GM12878 (cell line): ENCODE data around the gene GRK5. TPM values are rescaled to one million over a fixed set of nuclear protein-coding genes. Genes with fewer than 3 reads are reported as not detected.

Experiments used
- ATAC-seq: fragments of 200-7000 bp; cut with Tn5 transposase; 3 replicates; pipeline ENCODE4 v1.9.1; 2020; ENCODE audit warnings: mild to moderate bottlenecking, moderate library complexity
- BruUV-seq: library from RNA; stranded (reverse); fragments of 400-500 nt; replicated peaks from 2 replicates; lab custom pipeline; 2021; lab: Mats Ljungman, UMichigan
- CTCF ChIA-PET: fragments of 300-600 bp; sonication (Branson Sonifier 250); formaldehyde crosslinking; extraction: SDS; loops from one replicate; lab custom pipeline; 2021; ENCODE audit warnings: inconsistent platforms; lab: Yijun Ruan, JAX
- POLR2A ChIA-PET: fragments of 350-600 bp; formaldehyde crosslinking; extraction: SDS; loops from one replicate; lab custom pipeline; 2021; ENCODE audit warnings: inconsistent platforms; lab: Charles Lee
- RAD21 ChIA-PET: fragments of 300-600 bp; sonication (Branson Sonifier 250); formaldehyde crosslinking; loops from one replicate; lab custom pipeline; 2023; ENCODE audit warnings: antibody characterized with exemption; ENCODE audit not compliant: unreplicated experiment; lab: Charles Lee
- SMC1A ChIA-PET: fragments of 300-600 bp; sonication (Branson Sonifier 250); formaldehyde crosslinking; loops from one replicate; lab custom pipeline; 2023; ENCODE audit not compliant: unreplicated experiment, uncharacterized antibody; lab: Charles Lee
- DNase-seq: peaks from one replicate; pipeline ENCODE4 v3.0.0-alpha.2; 2011; ENCODE audit warnings: low read depth, low spot score
- FAIRE-seq: peaks from 3 replicates; lab custom pipeline; 2011; peaks lifted over from hg19 to GRCh38; lab: Jason Lieb, UNC
- H2AFZ ChIP-seq: 2 replicates; pipeline ENCODE4 v1.6.0; 2011; ENCODE audit warnings: low read depth, low read length, control low read depth; ENCODE audit not compliant: control insufficient read depth
- H3K27ac ChIP-seq: 2 replicates; pipeline ENCODE4 v1.5.1; 2011; ENCODE audit warnings: control low read depth; ENCODE audit not compliant: control insufficient read depth, insufficient read depth
- H3K27me3 ChIP-seq, 2 experiments: replicated peaks in 1 of 2; 2 replicates each; pipeline versions ENCODE4 v1.6.0 to v1.6.1; 2011; ENCODE audit warnings: low read length in 1 of 2; ENCODE audit not compliant: control insufficient read depth in 2 of 2, insufficient read depth in 2 of 2
- H3K36me3 ChIP-seq, 2 experiments: 2 replicates each; pipeline ENCODE4 v1.5.1; 2011; ENCODE audit warnings: low read length in 1 of 2; ENCODE audit not compliant: control insufficient read depth in 2 of 2, insufficient read depth in 2 of 2
- H3K4me1 ChIP-seq: 2 replicates; pipeline ENCODE4 v1.6.1; 2011; ENCODE audit warnings: mild to moderate bottlenecking, low read length, moderate library complexity, mixed read lengths; ENCODE audit not compliant: control insufficient read depth, insufficient read depth
- H3K4me2 ChIP-seq: 2 replicates; pipeline ENCODE4 v1.6.0; 2011; ENCODE audit warnings: control low read depth; ENCODE audit not compliant: control insufficient read depth, insufficient read depth
- H3K4me3 ChIP-seq: fragments of 200-600 bp; sonication (generic); 2 replicates; pipeline ENCODE4 v1.5.1; 2016
- H3K79me2 ChIP-seq: 2 replicates; pipeline ENCODE4 v1.6.0; 2011; ENCODE audit warnings: low read length; ENCODE audit not compliant: control insufficient read depth, insufficient read depth
- H3K9ac ChIP-seq: 2 replicates; pipeline ENCODE4 v1.8.0; 2011; ENCODE audit warnings: low read length, control low read depth, mixed read lengths; ENCODE audit not compliant: control insufficient read depth, insufficient read depth
- H3K9me3 ChIP-seq: replicated peaks from 3 replicates; pipeline ENCODE4 v1.5.1; 2011; ENCODE audit warnings: mild to moderate bottlenecking, low read length; ENCODE audit not compliant: control insufficient read depth, insufficient read depth
- H4K20me1 ChIP-seq: 2 replicates; pipeline ENCODE4 v1.6.0; 2011; ENCODE audit not compliant: control insufficient read depth, insufficient read depth
- ATF2 ChIP-seq: IDR thresholded peaks from 2 replicates; pipeline ENCODE4 v1.6.1; 2012; ENCODE audit warnings: low read length, inconsistent platforms
- CBX5 ChIP-seq: sonication (generic); IDR thresholded peaks from 2 replicates; pipeline ENCODE4 v1.6.1; 2016; ENCODE audit warnings: low read depth, moderate library complexity, mild to moderate bottlenecking, inconsistent platforms
- HCFC1 ChIP-seq: fragments of 150-350 bp; IDR thresholded peaks from 2 replicates; pipeline ENCODE4 v1.6.1; 2014; ENCODE audit warnings: low read length
- KAT2A ChIP-seq: conservative IDR thresholded peaks from 2 replicates; pipeline ENCODE4 v1.6.1; 2011; ENCODE audit warnings: low read depth, low read length; ENCODE audit not compliant: control insufficient read depth
- KLF5 ChIP-seq: fragments of 450-650 bp; IDR thresholded peaks from 2 replicates; pipeline ENCODE4 v1.6.1; 2014; ENCODE audit warnings: mild to moderate bottlenecking; ENCODE audit not compliant: partially characterized antibody
- NR2C1 ChIP-seq: fragments of 450-650 bp; IDR thresholded peaks from 2 replicates; pipeline ENCODE4 v1.6.1; 2017; ENCODE audit warnings: antibody characterized with exemption, mild to moderate bottlenecking, moderate library complexity
- RELA ChIP-seq: fragments of 450-650 bp; IDR thresholded peaks from 2 replicates; pipeline ENCODE4 v1.8.0; 2014; ENCODE audit warnings: borderline replicate concordance; ENCODE audit not compliant: partially characterized antibody
- SMARCA5 ChIP-seq: fragments of 450-650 bp; IDR thresholded peaks from 2 replicates; pipeline ENCODE4 v1.6.1; 2017; ENCODE audit warnings: mild to moderate bottlenecking
- SREBF2 ChIP-seq: IDR thresholded peaks from 2 replicates; pipeline ENCODE4 v1.6.1; 2012; ENCODE audit warnings: mild to moderate bottlenecking, low read length
- ZBTB33 ChIP-seq: fragments of 450-650 bp; IDR thresholded peaks from 2 replicates; pipeline ENCODE4 v1.6.1; 2017; ENCODE audit warnings: mild to moderate bottlenecking
- ZBTB40 ChIP-seq: fragments of 450-650 bp; IDR thresholded peaks from 2 replicates; pipeline ENCODE4 v1.6.1; 2016; ENCODE audit warnings: mild to moderate bottlenecking, moderate library complexity, borderline replicate concordance
- WGBS: methylation state at CpG from one replicate; pipeline ENCODE4 v1.1.6; 2016; ENCODE audit warnings: low lambda C conversion rate; ENCODE audit not compliant: insufficient replicate concordance, insufficient coverage; ENCODE audit errors: missing lambda C conversion rate; 5-methylcytosine and 5-hydroxymethylcytosine counted together
- in situ Hi-C: fragments of 300-500 bp; cut with MboI; formaldehyde crosslinking; loops from 9 replicates; pipeline ENCODE4 v1.14.3; 2018; ENCODE audit warnings: mixed read lengths
- intact Hi-C: fragments of 100-400 bp; cut with micrococcal nuclease; formaldehyde crosslinking; loops from one replicate; pipeline ENCODE4 v1.14.2; 2022; ENCODE audit not compliant: unreplicated experiment
- polyA plus RNA-seq, 11 experiments: library from polyadenylated mRNA; depleted of rRNA in 4 of 11; unstranded in 6 of 11; stranded (reverse) in 5 of 11; fragments of >200 nt; fragmentation: Nextera tagmentation in 4 of 11; fragmentation: Illumina TruSeq in 1 of 11; extraction: Ambion mirVana in 4 of 11; extraction: Trizol in 1 of 11; gene quantifications; 1 replicate in 1 of 11; 2 replicates in 10 of 11; pipeline versions ENCODE4 v1.2.1 to v1.2.3, GENCODE V29; 2011 to 2016; ENCODE audit warnings: inconsistent platforms in 2 of 11, missing spikeins in 2 of 11, low read depth in 1 of 11
- total RNA-seq, 4 experiments: library from RNA; depleted of rRNA in 3 of 4; stranded (reverse); fragments of >200 nt in 3 of 4; fragmentation: Illumina TruSeq in 1 of 4; extraction: Trizol in 1 of 4; gene quantifications; 2 replicates each; pipeline versions ENCODE4 v1.2.1 to v1.2.3, GENCODE V29; 2013 to 2021
- TF ChIP-seq, protein P1 (sequence below): IDR thresholded peaks from 2 replicates; pipeline ENCODE4 v1.6.1; 2012; ENCODE audit warnings: low read depth, low read length, improper control_type of control experiment
- TF ChIP-seq, protein P2 (sequence below): fragments of 450-650 bp; IDR thresholded peaks from 2 replicates; pipeline ENCODE4 v1.6.1; 2018; ENCODE audit warnings: mild to moderate bottlenecking, low read depth, moderate library complexity; ENCODE audit not compliant: partially characterized antibody

The GRK5 gene
- total and polyA plus RNA-seq, 10 of the 15 experiments (the other 5 are each of a cell fraction or from before 2014, with no cell fraction given): 0.11 to 22.1 (median 10.0) TPM

DNA sequence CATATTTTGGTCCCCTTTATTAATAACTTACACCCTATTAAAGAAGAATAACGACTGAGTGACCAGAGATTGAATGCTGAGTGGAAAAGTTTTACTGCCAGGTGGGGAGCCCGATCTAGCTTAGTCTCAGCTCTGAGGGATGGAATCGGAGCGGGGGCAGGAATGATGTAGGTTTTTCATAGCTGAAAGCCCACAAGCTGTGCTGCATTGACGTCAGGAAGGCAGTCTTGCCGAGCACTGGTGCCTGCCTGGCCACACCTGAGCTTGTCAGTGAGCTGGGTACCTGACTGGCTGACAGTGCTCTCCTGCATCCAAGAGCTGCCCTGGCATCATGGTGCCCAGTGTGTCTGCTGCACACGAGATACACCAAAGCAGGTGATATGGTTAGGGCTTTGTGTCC lies 34.8 kb downstream of the GRK5 start (continued):
- TF ChIP-seq ZBTB40: no peak
- no peak for TF ChIP-seq SREBF2

DNA sequence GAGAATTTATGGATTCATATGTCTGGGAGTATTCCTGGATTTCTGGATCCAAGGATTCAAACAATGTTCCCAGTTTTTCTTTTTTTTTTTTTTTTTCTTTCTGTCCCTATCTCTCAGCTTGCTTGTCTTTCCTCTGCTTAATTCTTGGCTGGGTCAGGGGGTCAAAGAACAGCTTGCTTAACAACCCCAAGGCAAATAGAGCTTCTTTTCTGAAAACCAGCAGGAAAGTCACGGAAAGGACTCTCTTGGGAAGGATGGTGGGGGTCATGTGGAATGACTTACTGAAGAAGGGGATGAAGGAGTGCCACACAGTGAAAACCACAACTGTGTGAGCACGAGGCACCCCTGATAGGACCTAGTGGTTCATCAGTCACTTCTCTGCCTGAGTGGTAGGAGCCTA lies 36.1 kb downstream of the GRK5 start:
- no peaks in the 10 kb centered on the region; the same call in 1 of the 2 replicates for H3K79me2 ChIP-seq
- H3K4me3 ChIP-seq: no peak overlapping the region
- H4K20me1 ChIP-seq: no peaks in the 10 kb centered on the region; the same call in 1 of the 2 replicates
- no peak overlapping the region for H2AFZ ChIP-seq
- in situ Hi-C loops (no loop called here), intact Hi-C loops (no loop called here)
- 87% methylated on average over 2 of the region's 2 CpGs for WGBS
- no peak overlapping the region for H3K27ac ChIP-seq
- no peak overlapping the region for H3K9ac ChIP-seq
- BruUV-seq: no TSS peak
- ATAC-seq (no peak), DNase-seq (no peak), FAIRE-seq (no peak)
- no peaks in the 10 kb centered on the region for H3K9me3 ChIP-seq
- RAD21 ChIA-PET: interaction anchor here (0.6 kb wide), 1 partner anchor 649 kb away, joined by 3 read pairs; the partner anchor contains the start of gene SEC23IP
- POLR2A ChIA-PET: no interaction called here
- H3K27me3 ChIP-seq: no peaks in the 10 kb centered on the region
- H3K4me1 ChIP-seq: no peaks in the 10 kb centered on the region
- no peak overlapping the region for H3K4me2 ChIP-seq
- CTCF ChIA-PET: interaction anchor here (0.6 kb wide), 1 partner anchor 286 kb away, joined by 3 read pairs; no protein-coding TSS in a partner anchor
- H3K36me3 ChIP-seq: no peaks in the 10 kb centered on the region
- SMC1A ChIA-PET: interaction anchor here (1.2 kb wide), 1 partner anchor 34 kb away, joined by 4 read pairs; no protein-coding TSS in a partner anchor
- TF ChIP-seq KAT2A (no peak), HCFC1 (no peak), ATF2 (no peak), NR2C1 (no peak), CBX5 (no peak), ZBTB33 (no peak), RELA (no peak), KLF5 (no peak), SMARCA5 (no peak)
- TF ChIP-seq, protein P1, sequence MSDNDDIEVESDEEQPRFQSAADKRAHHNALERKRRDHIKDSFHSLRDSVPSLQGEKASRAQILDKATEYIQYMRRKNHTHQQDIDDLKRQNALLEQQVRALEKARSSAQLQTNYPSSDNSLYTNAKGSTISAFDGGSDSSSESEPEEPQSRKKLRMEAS: no peak
- TF ChIP-seq, protein P2, sequence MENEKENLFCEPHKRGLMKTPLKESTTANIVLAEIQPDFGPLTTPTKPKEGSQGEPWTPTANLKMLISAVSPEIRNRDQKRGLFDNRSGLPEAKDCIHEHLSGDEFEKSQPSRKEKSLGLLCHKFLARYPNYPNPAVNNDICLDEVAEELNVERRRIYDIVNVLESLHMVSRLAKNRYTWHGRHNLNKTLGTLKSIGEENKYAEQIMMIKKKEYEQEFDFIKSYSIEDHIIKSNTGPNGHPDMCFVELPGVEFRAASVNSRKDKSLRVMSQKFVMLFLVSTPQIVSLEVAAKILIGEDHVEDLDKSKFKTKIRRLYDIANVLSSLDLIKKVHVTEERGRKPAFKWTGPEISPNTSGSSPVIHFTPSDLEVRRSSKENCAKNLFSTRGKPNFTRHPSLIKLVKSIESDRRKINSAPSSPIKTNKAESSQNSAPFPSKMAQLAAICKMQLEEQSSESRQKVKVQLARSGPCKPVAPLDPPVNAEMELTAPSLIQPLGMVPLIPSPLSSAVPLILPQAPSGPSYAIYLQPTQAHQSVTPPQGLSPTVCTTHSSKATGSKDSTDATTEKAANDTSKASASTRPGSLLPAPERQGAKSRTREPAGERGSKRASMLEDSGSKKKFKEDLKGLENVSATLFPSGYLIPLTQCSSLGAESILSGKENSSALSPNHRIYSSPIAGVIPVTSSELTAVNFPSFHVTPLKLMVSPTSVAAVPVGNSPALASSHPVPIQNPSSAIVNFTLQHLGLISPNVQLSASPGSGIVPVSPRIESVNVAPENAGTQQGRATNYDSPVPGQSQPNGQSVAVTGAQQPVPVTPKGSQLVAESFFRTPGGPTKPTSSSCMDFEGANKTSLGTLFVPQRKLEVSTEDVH: no peak
